Kidney (tissue), 14 donors: ENCODE data around the gene DNAH11. TPM values are rescaled to one million over a fixed set of nuclear protein-coding genes. Genes with fewer than 3 reads are reported as not detected.

Experiments used
- DNase-seq, 5 donors: peaks; one replicate each; pipeline ENCODE4 v3.0.0-alpha.2; 2013 to 2020
- FAIRE-seq: peaks from 2 replicates; lab custom pipeline; 2012; peaks lifted over from hg19 to GRCh38; lab: Jason Lieb, UNC
- H3K27ac ChIP-seq, 2 donors: one replicate each; pipeline ENCODE4 v1.7.0; 2013; ENCODE audit warnings: low read depth in 2 of 2, low read length in 2 of 2, inconsistent platforms in 1 of 2
- H3K27me3 ChIP-seq: one replicate; pipeline ENCODE4 v1.7.1; 2013; ENCODE audit warnings: low read length, inconsistent platforms; ENCODE audit not compliant: control insufficient read depth, insufficient read depth
- H3K36me3 ChIP-seq, 3 donors: one replicate each; pipeline versions ENCODE4 v1.7.0 to v1.7.1; 2013; ENCODE audit warnings: low read length in 3 of 3, control low read depth in 1 of 3, inconsistent platforms in 1 of 3; ENCODE audit not compliant: insufficient read depth in 3 of 3, control insufficient read depth in 2 of 3
- H3K4me1 ChIP-seq, 3 donors: one replicate each; pipeline versions ENCODE4 v1.7.0 to v1.7.1; 2013; ENCODE audit warnings: low read length in 3 of 3, inconsistent platforms in 1 of 3, low read depth in 1 of 3; ENCODE audit not compliant: control insufficient read depth in 2 of 3, insufficient read depth in 2 of 3
- H3K4me3 ChIP-seq, 3 donors: one replicate each; pipeline versions ENCODE4 v1.7.0 to v1.8.1; 2013; ENCODE audit warnings: low read length in 3 of 3, control low read depth in 1 of 3, inconsistent platforms in 1 of 3
- H3K9ac ChIP-seq, 3 donors: one replicate each; pipeline versions ENCODE4 v1.7.0 to v1.7.1; 2013; ENCODE audit warnings: low read length in 3 of 3, control low read depth in 1 of 3, inconsistent platforms in 1 of 3
- H3K9me3 ChIP-seq, 3 donors: one replicate each; pipeline versions ENCODE4 v1.7.0 to v1.7.1; 2013; ENCODE audit warnings: low read length in 3 of 3, control low read depth in 1 of 3, inconsistent platforms in 1 of 3; ENCODE audit not compliant: control insufficient read depth in 2 of 3, insufficient read depth in 1 of 3
- CTCF ChIP-seq: IDR thresholded peaks from 3 replicates; pipeline ENCODE4 v1.5.1; 2012; ENCODE audit warnings: mild to moderate bottlenecking, moderate library complexity, borderline replicate concordance; ENCODE audit not compliant: insufficient read depth; ENCODE audit errors: extremely low read depth
- intact Hi-C: fragments of 100-400 bp; cut with DNase I; formaldehyde crosslinking; loops from one replicate; pipeline ENCODE4 v1.11.1; 2022
- polyA plus RNA-seq: library from polyadenylated mRNA; stranded (reverse); fragments of 350-450 nt; fragmentation: Illumina TruSeq; extraction: RNeasy Lipid Tissue Mini Kit (QIAGEN cat#74804); gene quantifications from one replicate; pipeline ENCODE4 v1.2.3, GENCODE V29; 2014; ENCODE audit warnings: low read depth, low replicate concordance; ENCODE audit not compliant: insufficient read depth
- total RNA-seq: library from RNA; stranded (reverse); fragmentation: NEBNext Ultra II Directional; extraction: Animal tissue kit (Norgen Biotek cat#: 25700); gene quantifications from one replicate; pipeline ENCODE4 v1.2.1, GENCODE V29; 2021
- donor health status: control.
- donor health status: control.
- donor health status: control.
- donor health status: control.
- donor health status: control.
- donor health status: DM: yes; HTN: yes; CAD: no.
- donor health status: Normal renal cell carcinoma (clear cell type).

The DNAH11 gene
- total and polyA plus RNA-seq, 2 donors from 2014 or later = 0.58 to 2.3 TPM

- Histone ChIP-seq H3K27ac (no peak overlapping the region), H3K9me3 (no peaks in the 10 kb centered on the region), H3K36me3 (no peaks in the 10 kb centered on the region), H3K4me3 (no peak overlapping the region), H3K4me1 (no peaks in the 10 kb centered on the region), H3K27me3 (no peaks in the 10 kb centered on the region), H3K9ac (no peak overlapping the region)
- DNase-seq (peak in 1 of 5 donors; percentile 17), FAIRE-seq (no peak)
- TF ChIP-seq CTCF = no peak
- intact Hi-C loops = no loop called here
These were observed 263.5 kb downstream of the DNAH11 start for GRCh38 chr7:21806388-21806787.

- Histone ChIP-seq H3K27me3 (no peaks in the 10 kb centered on the region), H3K36me3 (no peaks in the 10 kb centered on the region), H3K9ac (no peak overlapping the region), H3K4me3 (no peak overlapping the region), H3K9me3 (no peaks in the 10 kb centered on the region), H3K27ac (no peak overlapping the region), H3K4me1 (no peaks in the 10 kb centered on the region)
- no peak for TF ChIP-seq CTCF
- DNase-seq = no peak
- no peak for FAIRE-seq
- intact Hi-C loops = no loop called here
These were observed 276.2 kb downstream of the DNAH11 start for GRCh38 chr7:21819048-21819447.

GRCh38 chr7:21828841-21829240 is 286.0 kb downstream of the DNAH11 start:
- intact Hi-C loops = no loop called here
- Histone ChIP-seq H3K4me1 (no peaks in the 10 kb centered on the region), H3K27ac (no peak overlapping the region), H3K36me3 (no peaks in the 10 kb centered on the region), H3K9me3 (no peaks in the 10 kb centered on the region), H3K9ac (no peak overlapping the region), H3K27me3 (no peaks in the 10 kb centered on the region), H3K4me3 (no peak overlapping the region)
- peak in 1 of 5 donors; percentile 29 for DNase-seq
- FAIRE-seq = no peak
- TF ChIP-seq CTCF = no peak

GRCh38 chr7:21829731-21830130 is 286.9 kb downstream of the DNAH11 start:
- Histone ChIP-seq H3K36me3 (no peaks in the 10 kb centered on the region), H3K27me3 (no peaks in the 10 kb centered on the region), H3K9ac (no peak overlapping the region), H3K4me1 (no peaks in the 10 kb centered on the region), H3K4me3 (no peak overlapping the region), H3K9me3 (no peaks in the 10 kb centered on the region), H3K27ac (no peak overlapping the region)
- FAIRE-seq (no peak), DNase-seq (no peak)
- intact Hi-C loops = no loop called here
- no peak for TF ChIP-seq CTCF
